ENCODE data around the gene ZNF362.
"Not testable (repeated sequence)": the region's sequence is repeated elsewhere in the genome, so short reads cannot be mapped to it uniquely, and the experiment has no call there.

ZNF362 gene

DNA sequence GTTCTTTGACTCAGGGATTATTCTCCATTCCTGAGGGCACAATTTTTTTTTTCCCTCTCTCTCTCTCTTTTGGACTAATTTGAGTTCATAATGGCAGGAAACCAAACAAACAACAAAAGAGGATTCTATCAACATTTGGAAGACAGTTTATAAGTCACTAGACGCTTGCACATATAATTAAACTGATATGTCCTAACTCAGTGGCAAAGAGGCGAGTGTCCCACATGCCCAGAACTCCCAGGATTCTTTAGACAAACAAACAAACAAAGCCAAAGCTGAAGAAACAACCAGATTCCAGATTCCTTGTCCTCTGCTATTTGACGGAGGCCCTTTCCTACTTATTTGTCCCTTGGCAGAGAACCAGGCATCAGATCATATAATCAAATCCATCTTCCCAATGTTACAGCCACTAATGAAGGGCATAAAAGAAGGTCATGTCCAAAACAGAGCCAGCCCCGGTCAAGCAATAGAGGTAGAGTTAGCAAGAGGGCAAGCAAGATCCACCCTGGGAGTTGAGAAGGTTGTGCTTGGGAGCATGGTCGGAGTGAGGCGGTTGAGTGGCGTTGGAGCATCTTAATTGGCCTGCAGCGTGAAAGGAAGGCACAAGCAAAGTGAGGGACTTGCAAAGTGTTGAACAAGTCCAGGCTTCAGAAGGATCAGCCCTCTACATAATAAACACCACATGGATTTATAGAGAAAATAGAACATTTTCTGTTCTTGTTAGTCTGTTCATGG, 30.3 kb downstream of the ZNF362 start:
- DNase-seq (ENCODE audit: low spot score) (no peak), FAIRE-seq (no peak)

DNA sequence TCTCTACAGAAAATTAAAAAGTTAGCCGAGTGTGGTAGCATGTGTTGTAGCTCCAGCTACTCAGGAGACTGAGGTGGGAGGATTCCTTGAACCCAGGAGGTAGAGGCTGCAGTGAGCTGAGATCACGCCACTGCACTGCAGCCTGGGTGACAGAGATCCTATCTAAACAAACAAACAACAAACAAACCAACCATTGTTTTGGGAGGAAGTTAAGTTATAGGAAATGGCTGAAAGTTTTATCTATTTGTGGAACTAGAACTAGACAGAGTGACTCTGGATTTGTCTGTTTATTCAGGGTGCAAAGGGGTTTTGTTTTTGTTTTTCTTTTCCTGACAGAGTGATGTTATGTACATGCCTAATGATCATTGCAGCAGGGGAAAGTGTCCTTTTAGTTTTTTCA, 31.0 kb downstream of the ZNF362 start:
- DNase-seq (ENCODE audit: low spot score) (no peak), FAIRE-seq (no peak)

DNA sequence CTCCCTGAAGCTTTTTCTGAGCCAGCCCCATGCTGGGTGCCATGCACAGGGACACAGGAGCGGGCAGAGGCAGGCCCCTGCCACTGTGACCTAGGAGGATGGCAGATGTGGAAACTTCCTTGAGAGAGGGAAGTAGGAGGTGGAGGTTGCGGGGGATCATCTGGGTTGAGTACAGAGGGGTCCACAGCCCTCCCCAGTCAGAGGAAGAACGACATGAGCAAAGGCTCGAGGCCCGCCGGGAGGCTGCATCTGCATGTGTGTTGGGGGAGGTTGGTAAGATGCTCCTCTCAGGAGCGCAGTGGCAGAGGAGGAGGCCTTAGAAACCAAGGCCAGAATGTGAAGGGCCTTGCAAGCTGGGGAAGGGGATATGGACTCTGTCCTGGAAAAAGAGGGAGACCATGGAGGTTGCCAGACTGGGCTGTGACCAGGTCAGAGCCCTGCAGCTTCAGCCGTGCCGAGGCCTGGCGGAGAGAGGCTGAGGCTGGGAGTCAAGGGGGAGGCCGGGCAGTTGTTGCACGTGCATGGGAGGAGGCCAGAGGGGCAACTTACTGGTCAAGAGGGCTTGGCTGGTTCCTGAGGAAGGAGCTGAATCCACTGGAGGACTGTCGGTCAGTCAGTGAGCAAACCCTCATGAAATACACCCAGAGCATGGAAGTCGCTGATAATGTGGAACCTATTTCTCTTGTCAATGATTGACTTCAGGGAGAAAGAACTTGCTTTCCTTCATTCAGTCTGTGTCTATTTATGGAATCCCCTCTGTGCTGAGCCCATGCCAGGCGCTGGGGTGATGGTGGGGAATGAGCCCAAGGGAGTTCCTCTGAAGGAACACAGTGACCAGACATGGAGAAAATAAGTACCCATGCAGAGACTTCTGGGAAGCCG, 32.9 kb downstream of the ZNF362 start:
- FAIRE-seq: no peak
- no peak for DNase-seq (ENCODE audit: low spot score)

DNA sequence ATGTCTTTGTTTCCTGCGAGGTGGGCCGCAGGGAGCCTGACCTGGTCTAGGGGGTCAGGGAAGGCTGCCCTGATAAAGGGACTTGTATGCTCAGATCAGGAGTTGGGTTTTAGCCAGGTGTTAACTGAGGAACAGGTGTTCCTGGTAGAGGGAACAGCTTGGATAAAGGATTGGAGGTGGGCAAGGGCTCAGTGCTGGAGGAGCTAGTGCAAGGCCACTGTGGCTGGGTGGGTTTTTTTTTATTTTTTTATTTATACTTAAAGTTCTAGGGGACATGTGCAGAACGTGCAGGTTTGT, 33.5 kb downstream of the ZNF362 start:
- DNase-seq (ENCODE audit: low spot score): no peak
- FAIRE-seq: no peak

DNA sequence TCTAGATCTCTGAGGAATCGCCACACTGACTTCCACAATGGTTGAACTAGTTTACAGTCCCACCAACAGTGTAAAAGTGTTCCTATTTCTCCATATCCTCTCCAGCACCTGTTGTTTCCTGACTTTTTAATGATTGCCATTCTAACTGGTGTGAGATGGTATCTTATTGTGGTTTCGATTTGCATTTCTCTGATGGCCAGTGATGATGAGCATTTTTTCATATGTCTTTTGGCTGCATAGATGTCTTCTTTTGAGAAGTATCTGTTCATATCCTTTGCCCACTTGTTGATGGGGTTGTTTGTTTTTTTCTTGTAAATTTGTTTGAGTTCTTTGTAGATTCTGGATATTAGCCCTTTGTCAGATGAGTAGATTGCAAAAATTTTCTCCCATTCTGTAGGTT, 34.3 kb downstream of the ZNF362 start:
- FAIRE-seq; DNase-seq (ENCODE audit: low spot score): not testable (repeated sequence)

DNA sequence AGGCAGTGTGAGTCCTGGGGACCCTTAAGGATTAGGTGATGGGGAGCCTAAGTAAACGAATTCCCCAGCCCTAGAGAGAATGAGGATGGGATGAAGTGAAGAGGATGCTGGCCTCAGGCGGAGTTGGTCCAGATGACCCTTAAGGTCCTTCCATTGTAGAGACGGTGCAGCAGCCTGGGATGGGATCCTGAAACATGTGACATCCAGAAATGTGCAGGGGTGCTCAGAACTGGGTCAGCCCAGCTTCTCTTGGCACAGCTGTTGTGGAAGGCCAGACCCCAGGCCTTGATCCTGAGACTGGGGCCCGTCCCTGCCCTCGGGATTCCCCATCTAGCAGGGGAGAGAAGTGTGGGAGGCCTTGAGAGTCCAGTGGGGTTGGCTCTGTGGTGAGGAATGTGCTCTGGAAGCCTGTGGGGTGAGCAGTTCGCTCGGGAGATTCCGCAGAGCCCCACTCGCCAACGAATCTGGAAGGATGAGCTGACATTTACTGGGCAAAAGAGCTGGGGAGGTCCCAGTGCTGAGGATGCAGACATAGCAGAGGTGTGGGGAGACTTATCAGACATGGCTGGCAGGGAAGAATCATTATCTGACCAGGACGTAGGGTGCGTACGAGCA, 36.5 kb downstream of the ZNF362 start:
- no peak for DNase-seq (ENCODE audit: low spot score)
- FAIRE-seq: no peak

DNA sequence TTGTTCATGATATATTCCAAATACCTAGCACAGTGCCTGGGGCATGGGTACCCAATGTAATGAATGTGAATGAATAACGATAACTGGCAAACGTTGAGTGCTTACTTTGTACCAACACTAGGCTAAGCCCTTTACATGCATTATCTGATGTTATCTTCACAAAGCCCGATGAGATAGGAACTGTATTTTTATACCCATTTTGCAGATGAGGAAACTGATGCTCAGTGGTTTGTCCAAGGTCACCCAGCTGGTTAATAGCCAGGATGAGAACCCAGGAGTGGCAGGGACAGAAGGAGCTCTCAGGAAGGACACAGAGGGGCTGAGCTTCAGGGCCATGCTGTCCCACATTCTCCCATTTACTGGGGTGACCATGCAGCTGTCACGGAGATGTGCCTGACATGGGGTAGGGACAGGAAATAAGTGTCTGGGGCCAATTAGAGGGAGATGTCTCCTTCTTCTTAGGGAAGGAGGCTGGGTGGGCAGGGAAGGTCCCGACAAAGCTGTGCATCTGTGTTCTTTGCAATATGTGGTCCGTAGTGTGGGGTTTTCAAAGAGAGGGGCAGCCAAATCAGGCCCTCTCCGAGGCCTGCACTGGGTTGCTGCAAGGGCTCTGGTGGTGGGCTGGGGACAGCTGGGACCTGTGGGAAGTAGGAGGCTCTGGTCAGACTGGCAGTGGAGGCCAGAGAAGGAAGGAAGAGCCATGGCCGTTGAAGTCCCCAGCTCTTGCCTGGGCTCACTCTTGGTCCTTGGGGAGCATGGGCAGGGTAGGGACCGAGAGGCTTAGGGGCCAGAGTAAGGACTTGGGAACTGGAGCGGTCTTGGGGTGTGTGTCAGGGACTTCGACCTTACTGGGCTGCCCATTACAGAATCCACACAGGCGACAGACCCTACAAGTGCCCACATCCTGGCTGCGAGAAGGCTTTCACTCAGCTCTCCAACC, 38.0 kb downstream of the ZNF362 start:
- no peak for DNase-seq (ENCODE audit: low spot score)
- no peak for FAIRE-seq

DNA sequence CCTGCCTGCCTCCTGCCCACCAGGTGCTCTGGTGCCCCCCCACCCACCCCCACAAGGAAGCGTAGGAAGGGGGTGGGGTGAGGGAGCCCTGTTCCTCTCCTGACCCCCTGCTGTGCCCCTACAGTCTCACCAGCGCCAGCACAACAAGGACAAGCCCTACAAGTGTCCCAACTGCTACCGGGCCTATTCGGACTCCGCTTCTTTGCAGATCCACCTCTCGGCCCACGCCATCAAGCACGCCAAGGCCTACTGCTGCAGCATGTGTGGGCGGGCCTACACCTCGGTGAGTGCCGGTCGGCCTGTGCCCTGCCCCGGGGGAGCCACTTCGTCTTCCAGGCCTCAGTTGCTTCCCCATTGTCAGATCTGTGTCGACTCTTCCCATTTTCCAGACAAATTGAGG, 38.7 kb downstream of the ZNF362 start:
- DNase-seq (ENCODE audit: low spot score) (no peak), FAIRE-seq (no peak)

DNA sequence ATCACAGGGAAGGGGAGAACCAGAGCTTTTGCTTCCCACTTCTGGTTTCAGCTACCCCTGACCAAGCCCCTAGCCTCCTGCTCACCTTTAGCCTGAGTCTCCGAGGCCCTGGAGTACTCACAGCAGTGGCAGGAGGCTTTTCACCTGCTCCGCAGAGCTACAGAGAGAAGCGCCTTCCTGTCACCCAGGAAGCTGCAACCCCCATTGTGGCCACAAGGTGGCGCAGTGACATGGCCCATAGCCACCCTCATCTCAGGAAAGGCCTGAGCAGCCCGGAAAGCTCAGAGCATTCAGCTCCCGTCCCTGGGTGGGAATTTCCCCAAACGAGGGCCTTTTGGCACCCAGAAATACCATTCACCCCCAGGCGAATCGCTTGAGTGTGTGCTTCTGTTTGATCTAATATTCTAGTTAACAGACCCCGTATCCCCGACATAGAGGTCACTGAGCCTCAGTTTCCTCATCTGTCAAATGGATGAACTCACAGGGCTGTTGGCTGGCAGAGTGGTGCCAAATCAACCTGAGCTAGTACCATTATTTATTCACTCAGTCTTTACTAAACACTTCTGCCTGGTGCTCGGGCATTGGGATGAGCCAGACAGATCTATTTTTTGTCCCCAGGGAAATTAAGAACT, 39.3 kb downstream of the ZNF362 start:
- FAIRE-seq: no peak
- DNase-seq (ENCODE audit: low spot score): peak; percentile 61

DNA sequence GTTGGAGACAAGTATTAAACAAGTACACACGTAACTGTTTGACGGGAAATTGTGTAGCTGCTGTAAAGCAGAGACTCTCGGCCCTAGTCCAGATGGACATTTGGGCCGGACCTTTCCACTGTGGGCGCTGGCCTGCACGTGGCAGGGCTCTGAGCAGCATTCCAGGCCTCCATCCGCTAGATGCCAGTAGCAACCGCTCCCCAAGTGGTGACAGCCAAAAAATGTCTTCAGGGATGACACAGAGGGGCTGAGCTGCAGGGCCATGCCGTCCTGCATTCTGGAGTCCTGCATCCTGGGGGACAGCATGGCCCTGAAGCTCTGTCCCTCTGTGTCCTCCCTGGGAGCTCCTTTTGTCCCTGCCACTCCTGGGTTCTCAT, 39.8 kb downstream of the ZNF362 start:
- FAIRE-seq (no peak), DNase-seq (ENCODE audit: low spot score) (no peak)

DNA sequence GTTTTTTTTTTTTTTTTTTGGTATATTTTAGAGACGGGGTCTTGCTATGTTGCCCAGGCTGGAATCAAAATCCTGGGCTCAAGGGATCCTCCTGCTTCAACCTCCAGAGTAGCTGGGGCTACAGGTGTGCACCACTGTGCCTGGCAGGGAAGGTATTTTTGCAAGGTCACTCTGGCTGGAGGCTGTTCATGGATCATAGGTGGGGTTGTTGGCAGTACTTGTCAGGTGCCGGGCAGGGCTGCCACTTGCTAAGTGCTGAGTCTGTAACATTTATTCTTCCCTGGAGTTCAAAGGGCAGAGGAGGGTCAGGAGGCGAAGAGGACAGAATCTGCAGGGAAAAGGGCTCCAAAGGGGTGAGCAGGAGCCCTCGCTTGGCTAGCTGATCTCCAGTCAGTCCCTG, 40.5 kb downstream of the ZNF362 start:
- no peak for FAIRE-seq
- DNase-seq (ENCODE audit: low spot score): no peak

DNA sequence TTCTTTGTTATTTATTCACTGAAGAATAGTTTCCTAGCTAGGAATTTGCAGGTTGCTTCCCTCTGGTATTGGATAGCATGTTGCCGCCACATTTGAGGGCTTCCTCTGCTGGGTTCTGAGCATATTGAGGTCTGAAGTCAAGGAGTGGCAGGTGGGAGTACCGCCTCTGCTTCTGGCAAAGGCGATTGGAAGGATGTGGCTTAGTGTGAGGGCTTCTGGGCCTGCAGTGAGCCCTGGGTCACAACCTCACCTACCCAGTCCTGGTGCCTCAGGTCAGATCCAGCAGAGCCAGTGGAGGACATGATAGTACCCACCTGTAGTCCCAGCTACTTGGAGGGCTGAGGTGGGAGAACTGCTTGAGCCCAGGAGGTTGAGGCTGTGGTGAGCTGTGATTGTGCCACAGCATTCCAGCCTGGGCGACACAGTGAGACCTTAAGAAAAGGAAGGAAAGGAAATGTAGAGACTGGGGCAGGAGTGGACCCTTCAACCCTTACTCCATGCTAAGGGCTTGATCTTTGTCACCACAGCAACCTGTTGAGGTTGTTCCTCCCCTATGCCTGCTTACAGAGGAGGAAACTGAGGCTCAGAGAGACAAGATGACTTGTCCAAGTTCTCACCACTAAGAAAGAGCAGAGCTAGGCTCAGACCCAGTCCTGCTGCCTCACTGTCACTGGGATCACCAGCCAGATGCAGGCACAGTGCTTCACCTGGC, 41.8 kb downstream of the ZNF362 start:
- DNase-seq (ENCODE audit: low spot score) (no peak), FAIRE-seq (no peak)

DNA sequence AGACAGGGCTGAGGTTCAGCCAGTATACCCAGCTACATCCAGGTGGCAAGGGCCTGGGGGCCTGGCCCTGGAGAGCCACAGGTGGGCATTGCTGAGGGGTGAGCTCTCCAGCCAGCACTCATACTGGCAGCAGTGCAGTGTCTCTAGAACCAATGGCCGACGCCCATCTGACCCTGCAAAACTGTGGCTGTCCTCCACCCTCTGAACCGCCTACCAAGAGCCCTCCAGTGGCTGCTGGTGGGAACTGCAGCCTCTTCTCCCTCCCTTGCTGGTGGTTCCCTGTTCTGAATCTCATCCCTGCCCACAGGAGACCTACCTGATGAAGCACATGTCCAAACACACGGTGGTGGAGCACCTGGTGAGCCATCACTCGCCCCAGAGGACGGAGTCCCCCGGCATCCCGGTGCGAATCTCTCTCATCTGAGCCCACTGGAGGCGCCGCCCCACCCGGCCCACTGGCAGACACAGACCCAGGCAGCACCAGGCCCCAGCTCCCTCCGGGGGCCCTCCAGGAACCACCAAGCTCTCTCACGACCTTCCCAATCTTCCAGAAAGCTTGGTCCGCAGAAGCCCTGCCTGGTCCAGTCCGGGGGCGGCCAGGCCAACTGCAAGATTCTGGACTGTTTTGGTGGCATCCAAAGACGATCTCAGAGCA, 42.5 kb downstream of the ZNF362 start:
- DNase-seq (ENCODE audit: low spot score) (peak; percentile 42), FAIRE-seq (no peak)

DNA sequence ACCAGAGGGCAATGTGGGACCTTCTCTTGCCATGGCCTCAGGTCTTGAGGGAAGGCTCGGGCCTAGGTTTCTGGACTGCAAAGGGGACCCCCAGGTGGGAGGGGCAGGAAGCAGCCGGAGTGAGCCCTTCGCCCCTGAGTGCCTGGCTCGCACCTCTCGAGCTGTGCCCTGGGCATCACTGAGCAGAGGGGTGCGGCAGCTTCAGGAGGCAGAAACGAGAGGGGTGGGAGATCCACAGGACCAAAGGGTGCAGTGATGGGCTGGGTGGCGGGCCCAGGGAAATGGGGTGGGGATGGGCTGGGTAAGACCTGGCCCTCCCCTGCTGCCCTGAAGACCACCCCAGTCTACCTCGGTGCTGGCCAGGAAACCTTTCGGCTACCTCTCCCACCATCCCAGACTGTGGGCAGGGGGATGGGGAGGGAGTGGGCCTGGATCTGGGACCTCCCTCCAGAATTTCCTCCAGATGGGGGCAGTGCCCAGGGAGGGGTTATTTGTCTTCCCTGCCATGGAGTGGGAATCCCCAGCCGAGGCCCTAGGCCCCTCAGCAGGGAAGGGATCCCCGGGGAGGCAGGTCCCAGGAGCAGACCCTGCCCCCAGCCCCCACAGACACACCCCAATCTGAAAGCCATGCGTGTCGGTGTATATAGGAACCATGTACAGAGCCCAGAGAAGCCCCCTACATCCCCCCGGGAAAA, 43.3 kb downstream of the ZNF362 start:
- FAIRE-seq: no peak
- no peak for DNase-seq (ENCODE audit: low spot score)

DNA sequence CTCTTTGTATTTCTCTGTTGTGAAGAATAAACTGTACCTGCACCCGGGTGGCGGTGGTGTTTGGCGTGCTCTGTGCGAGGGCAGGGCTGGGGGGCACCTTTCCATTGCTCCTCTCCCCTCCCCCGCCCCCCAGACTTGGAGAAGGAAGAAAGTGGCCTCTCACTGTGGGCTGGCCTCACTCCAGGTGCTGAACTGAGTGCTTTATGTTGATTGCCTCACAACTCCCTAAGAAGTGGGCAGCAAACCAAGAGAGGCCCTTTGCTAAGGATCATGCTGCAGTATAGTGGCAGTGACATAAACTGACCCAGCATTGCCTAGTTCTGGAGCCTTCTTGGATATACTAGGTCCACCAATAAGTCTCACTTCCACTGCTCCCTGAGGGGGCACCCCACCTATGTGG, 44.4 kb downstream of the ZNF362 start:
- no peak for DNase-seq (ENCODE audit: low spot score)

DNA sequence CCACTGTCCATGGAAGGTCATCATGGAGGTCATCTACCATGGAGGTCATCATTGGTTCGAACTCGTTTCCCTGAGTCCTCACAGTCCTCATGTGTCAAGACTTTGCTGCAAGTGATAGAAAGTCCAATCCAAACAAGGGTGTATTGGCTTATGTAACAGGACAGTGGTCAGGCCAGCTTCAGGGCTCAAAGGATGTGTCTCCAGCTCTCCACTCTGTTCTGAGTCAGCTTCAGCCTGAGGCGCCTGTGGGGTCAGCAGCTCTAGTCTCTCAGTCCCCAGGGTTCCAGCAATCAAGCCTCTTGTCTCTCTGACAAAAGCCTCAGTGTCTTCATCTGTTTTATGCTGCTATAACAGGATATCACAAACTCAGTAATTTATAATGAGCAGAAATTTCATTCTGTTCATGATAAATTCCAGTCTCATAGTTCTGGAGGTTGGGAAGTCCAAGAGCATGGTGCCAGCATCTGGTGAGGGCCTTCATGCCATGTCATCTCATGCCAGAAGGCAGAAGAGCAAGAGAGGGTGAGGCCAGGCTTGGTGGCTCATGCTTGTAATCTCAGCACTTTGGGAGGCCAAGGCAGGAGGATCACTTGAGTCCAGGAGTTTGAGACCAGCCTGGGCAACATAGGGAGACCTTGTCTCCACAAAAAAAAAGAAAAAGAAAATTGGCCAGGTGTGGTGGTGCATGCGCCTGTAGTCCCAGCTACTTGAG, 45.1 kb downstream of the ZNF362 start:
- no peak for FAIRE-seq
- DNase-seq (ENCODE audit: low spot score): no peak

More for the DNA sequence above, 44.4 kb downstream of the ZNF362 start:
- no peak for FAIRE-seq

DNA sequence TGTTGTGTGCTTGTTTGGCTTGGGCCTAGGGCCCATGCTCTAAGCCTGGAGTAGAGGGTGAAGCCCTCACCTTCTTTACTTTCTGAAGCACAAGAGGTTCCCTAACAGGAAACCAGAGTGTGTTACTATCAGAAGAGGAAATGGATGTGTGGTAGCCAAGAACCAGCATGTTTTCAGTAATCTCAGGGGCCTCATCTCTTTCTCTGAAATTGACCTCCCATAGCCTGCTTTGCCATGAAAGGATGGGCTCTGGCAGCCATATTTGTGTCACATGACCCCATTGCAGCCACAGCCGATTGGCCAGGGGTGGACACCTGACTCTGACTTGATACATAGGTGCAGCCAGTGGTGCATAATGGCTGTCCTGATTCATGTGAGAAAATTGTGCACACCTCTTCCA, 46.0 kb downstream of the ZNF362 start:
- no peak for FAIRE-seq

DNA sequence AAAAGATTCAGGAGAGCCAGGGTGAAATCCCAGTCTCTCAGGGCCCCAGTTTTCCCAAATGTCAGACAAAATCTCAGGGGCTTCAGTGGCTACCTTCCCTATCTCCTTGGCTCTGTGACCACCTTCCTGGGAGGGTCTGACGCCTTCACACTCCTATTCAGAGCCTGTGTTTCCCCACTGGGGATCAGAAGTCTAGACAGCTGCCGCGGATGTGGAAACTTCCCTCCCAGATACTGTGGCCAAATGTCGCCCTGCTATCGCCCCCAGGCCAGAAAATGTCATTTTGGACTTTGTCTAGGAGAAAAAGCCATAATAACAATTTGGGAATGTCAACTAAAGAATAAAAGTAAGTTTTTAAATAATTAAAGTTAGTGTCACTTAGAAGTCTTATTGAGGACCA, 48.7 kb downstream of the ZNF362 start:
- FAIRE-seq (no peak), DNase-seq (ENCODE audit: low spot score) (no peak)

More for the DNA sequence above, 46.0 kb downstream of the ZNF362 start:
- DNase-seq (ENCODE audit: low spot score): no peak
